Hepatocyte (in vitro differentiated cells): ENCODE results near the gene NR3C2. TPM values are rescaled to one million over a fixed set of nuclear protein-coding genes. Genes with fewer than 3 reads are reported as not detected.

Experiments
- DNase-seq: peaks from one replicate; pipeline ENCODE4 v3.0.0-alpha.2; 2016; ENCODE audit warnings: low spot score
- H2AFZ ChIP-seq: fragments of 200-600 bp; sonication (generic); 2 replicates; pipeline ENCODE4 v1.6.0; 2016; ENCODE audit warnings: antibody characterized with exemption, mild to moderate bottlenecking
- H3K27ac ChIP-seq: fragments of 200-600 bp; sonication (generic); 2 replicates; pipeline ENCODE4 v1.5.1; 2016; ENCODE audit warnings: mild to moderate bottlenecking
- H3K27me3 ChIP-seq: fragments of 200-600 bp; sonication (generic); 2 replicates; pipeline ENCODE4 v1.6.1; 2016
- H3K36me3 ChIP-seq: fragments of 200-600 bp; sonication (generic); replicated peaks from 2 replicates; pipeline ENCODE4 v1.5.1; 2016; ENCODE audit warnings: low read depth; ENCODE audit not compliant: insufficient read depth
- H3K4me1 ChIP-seq: fragments of 200-600 bp; sonication (generic); 2 replicates; pipeline ENCODE4 v1.5.1; 2016; ENCODE audit warnings: mild to moderate bottlenecking, moderate library complexity; ENCODE audit not compliant: insufficient read depth
- H3K4me2 ChIP-seq: fragments of 200-600 bp; sonication (generic); 2 replicates; pipeline ENCODE4 v1.6.0; 2016
- H3K4me3 ChIP-seq: fragments of 200-600 bp; sonication (generic); 2 replicates; pipeline ENCODE4 v1.5.1; 2016; ENCODE audit warnings: mild to moderate bottlenecking
- H3K79me2 ChIP-seq: fragments of 200-600 bp; sonication (generic); 2 replicates; pipeline ENCODE4 v1.6.0; 2017; ENCODE audit warnings: mild to moderate bottlenecking
- H3K9me2 ChIP-seq: fragments of 200-600 bp; sonication (generic); replicated peaks from 2 replicates; pipeline ENCODE4 v1.6.0; 2017; ENCODE audit warnings: mild to moderate bottlenecking; ENCODE audit not compliant: insufficient read depth
- H3K9me3 ChIP-seq: fragments of 200-600 bp; sonication (generic); 2 replicates; pipeline ENCODE4 v1.5.1; 2016; ENCODE audit warnings: low read depth, mild to moderate bottlenecking
- H4K20me1 ChIP-seq: fragments of 200-600 bp; sonication (generic); 2 replicates; pipeline ENCODE4 v1.6.0; 2016; ENCODE audit warnings: mild to moderate bottlenecking; ENCODE audit not compliant: insufficient read depth, poor library complexity, severe bottlenecking
- CTCF ChIP-seq: fragments of 200-600 bp; sonication (generic); IDR thresholded peaks from 2 replicates; pipeline ENCODE4 v1.5.1; 2016; ENCODE audit warnings: antibody characterized with exemption, mild to moderate bottlenecking; ENCODE audit not compliant: poor library complexity
- EZH2 ChIP-seq: fragments of 200-600 bp; sonication (generic); IDR thresholded peaks from 2 replicates; pipeline ENCODE4 v1.6.1; 2016; ENCODE audit warnings: antibody characterized with exemption, mild to moderate bottlenecking, borderline replicate concordance
- EZH2phosphoT487 ChIP-seq: fragments of 200-600 bp; sonication (generic); IDR thresholded peaks from one replicate; pipeline ENCODE4 v1.6.1; 2018; ENCODE audit warnings: antibody characterized with exemption, mild to moderate bottlenecking, low read depth, moderate library complexity; ENCODE audit not compliant: unreplicated experiment, severe bottlenecking
- WGBS: methylation state at CpG from one replicate; pipeline ENCODE4 v1.1.6; 2016; ENCODE audit warnings: low lambda C conversion rate; ENCODE audit errors: missing lambda C conversion rate; 5-methylcytosine and 5-hydroxymethylcytosine counted together
- polyA plus RNA-seq: library from polyadenylated mRNA; unstranded; fragments of >200 nt; fragmentation: Nextera tagmentation; extraction: Ambion mirVana; gene quantifications from 2 replicates; pipeline ENCODE4 v1.2.1, GENCODE V29; 2016
- total RNA-seq: library from RNA; depleted of rRNA; stranded (reverse); fragments of >200 nt; gene quantifications from 2 replicates; pipeline ENCODE4 v1.2.3, GENCODE V29; 2014

The NR3C2 gene
- total and polyA plus RNA-seq, 2 experiments from 2014 or later, result 2.3 to 7.1 TPM

- Histone ChIP-seq H3K27ac (no peak overlapping the region), H4K20me1 (no peaks in the 10 kb centered on the region), H3K9me2 (no peaks in the 10 kb centered on the region), H3K4me2 (no peak overlapping the region), H3K27me3 (no peaks in the 10 kb centered on the region), H3K4me1 (peaks cover 7% of the 10 kb centered on the region), H3K4me3 (no peak overlapping the region), H3K79me2 (no peaks in the 10 kb centered on the region), H3K9me3 (no peaks in the 10 kb centered on the region), H3K36me3 (no peaks in the 10 kb centered on the region), H2AFZ (no peak overlapping the region)
- WGBS, result 92% methylated on average over 3 of the region's 3 CpGs
- DNase-seq, result no peak
- TF ChIP-seq EZH2phosphoT487, result no peak
- no peak for TF ChIP-seq EZH2
- TF ChIP-seq CTCF, result no peak
Measured at GRCh38 chr4:148029781-148030180, 412.4 kb downstream of the NR3C2 start.
